A673 (cell line): ENCODE measurements around the gene PCDHA9. TPM values are rescaled to one million over a fixed set of nuclear protein-coding genes. Genes with fewer than 3 reads are reported as not detected.
"Not testable (repeated sequence)": the region's sequence is repeated elsewhere in the genome, so short reads cannot be mapped to it uniquely, and the experiment has no call there.

Experiments
- BruUV-seq: library from RNA; stranded (reverse); fragments of 400-500 nt; replicated peaks from 2 replicates; lab custom pipeline; 2021; lab: Mats Ljungman, UMichigan
- CTCF ChIA-PET: fragments of 300-600 bp; sonication (Branson Sonifier 250); formaldehyde crosslinking; loops from one replicate; lab custom pipeline; 2022; ENCODE audit warnings: antibody characterized with exemption; lab: Charles Lee
- POLR2A ChIA-PET: fragments of 300-600 bp; sonication (Branson Sonifier 250); formaldehyde crosslinking; loops from one replicate; lab custom pipeline; 2022; ENCODE audit warnings: antibody characterized with exemption; ENCODE audit not compliant: low non-redundant PET; lab: Charles Lee
- DNase-seq: peaks from one replicate; pipeline ENCODE4 v3.0.0-alpha.2; 2015; ENCODE audit warnings: low spot score
- H3K27ac ChIP-seq: fragments of 200-600 bp; sonication (generic); 2 replicates; pipeline ENCODE4 v1.5.1; 2016; ENCODE audit warnings: mixed run types, low read depth, mild to moderate bottlenecking, mixed read lengths, antibody characterized with exemption, low read length; ENCODE audit not compliant: poor library complexity, severe bottlenecking
- H3K27me3 ChIP-seq: fragments of 200-600 bp; sonication (generic); replicated peaks from 2 replicates; pipeline ENCODE4 v1.6.1; 2017; ENCODE audit warnings: mixed run types, low read depth, mild to moderate bottlenecking, mixed read lengths, antibody characterized with exemption, low read length; ENCODE audit not compliant: insufficient read depth, poor library complexity
- H3K36me3 ChIP-seq: fragments of 200-600 bp; sonication (generic); 2 replicates; pipeline ENCODE4 v1.6.1; 2016; ENCODE audit warnings: mixed run types, mild to moderate bottlenecking, mixed read lengths, antibody characterized with exemption, low read length; ENCODE audit not compliant: insufficient read depth, poor library complexity, severe bottlenecking
- H3K4me1 ChIP-seq: fragments of 200-600 bp; sonication (generic); 2 replicates; pipeline ENCODE4 v1.6.1; 2017; ENCODE audit warnings: mixed run types, mild to moderate bottlenecking, mixed read lengths, antibody characterized with exemption, low read length; ENCODE audit not compliant: insufficient read depth, poor library complexity, severe bottlenecking
- H3K4me3 ChIP-seq: fragments of 200-600 bp; sonication (generic); 2 replicates; pipeline ENCODE4 v1.5.1; 2016; ENCODE audit warnings: low read depth, mixed run types, mild to moderate bottlenecking, mixed read lengths, low read length; ENCODE audit not compliant: poor library complexity, severe bottlenecking
- H3K9me3 ChIP-seq: fragments of 200-600 bp; sonication (generic); 2 replicates; pipeline ENCODE4 v1.6.1; 2016; ENCODE audit warnings: mixed run types, low read depth, mild to moderate bottlenecking, mixed read lengths, antibody characterized with exemption, low read length; ENCODE audit not compliant: poor library complexity, severe bottlenecking
- CTCF ChIP-seq: fragments of 300-800, 200-600 bp; sonication (generic); conservative IDR thresholded peaks from 2 replicates; pipeline ENCODE4 v1.5.1; 2017; ENCODE audit warnings: low read depth, mild to moderate bottlenecking, antibody characterized with exemption, low read length, moderate library complexity, mixed read lengths
- EZH2 ChIP-seq: fragments of 200-600 bp; sonication (generic); IDR thresholded peaks from 2 replicates; pipeline ENCODE4 v1.6.1; 2017; ENCODE audit warnings: borderline replicate concordance, low read depth, mild to moderate bottlenecking, mixed read lengths, antibody characterized with exemption, low read length; ENCODE audit not compliant: poor library complexity, severe bottlenecking
- intact Hi-C: fragments of 100-400 bp; cut with micrococcal nuclease; formaldehyde crosslinking; loops from one replicate; pipeline ENCODE4 v1.10.0; 2022; ENCODE audit not compliant: unreplicated experiment
- total RNA-seq: library from RNA; stranded (reverse); gene quantifications from 2 replicates; pipeline ENCODE4 v1.2.3, GENCODE V29; 2021

Gene PCDHA9
- total RNA-seq, 1 experiment from 2014 or later = 0.37 TPM

GRCh38 chr5:140870221-140871201, 22.3 kb downstream of the PCDHA9 start:
- ChIA-PET CTCF (interaction anchor here (1.1 kb wide), 1 partner anchor 8 kb away, joined by 3 read pairs; no protein-coding TSS in a partner anchor), POLR2A (no interaction called here)
- no peaks in the 10 kb centered on the region for H3K27me3 ChIP-seq
- no peak for TF ChIP-seq CTCF
- no peak for TF ChIP-seq EZH2
- H3K27ac ChIP-seq = no peak overlapping the region
- H3K9me3 ChIP-seq = no peaks in the 10 kb centered on the region
- no peaks in the 10 kb centered on the region for H3K36me3 ChIP-seq
- no peak overlapping the region for H3K4me3 ChIP-seq
- no TSS peak for BruUV-seq
- intact Hi-C loops = no loop called here
- DNase-seq = no peak
- peaks cover 17% of the 10 kb centered on the region for H3K4me1 ChIP-seq

- DNase-seq = peak; percentile 81
- CTCF ChIA-PET = interaction anchor here (0.6 to 2.1 kb wide), 7 partner anchors 19 to 490 kb away, joined by 3 to 27 read pairs (median 4); partner anchors contain the start of genes PCDHA10, PCDHA5 and PCDHAC1
- POLR2A ChIA-PET = no interaction called here
- H3K4me3 ChIP-seq = peak within 1 kb of the TSS; percentile 56
- H3K4me1 ChIP-seq = peaks cover 17% of the 10 kb centered on the region
- intact Hi-C loops = loop anchor here (2.0 kb wide), 1 partner anchor 165 kb away; no protein-coding TSS in a partner anchor
- no peaks in the 10 kb centered on the region for H3K27me3 ChIP-seq
- H3K36me3 ChIP-seq = no peaks in the 10 kb centered on the region
- no peak for TF ChIP-seq EZH2
- peak; percentile 72 for TF ChIP-seq CTCF
- H3K27ac ChIP-seq = peak within 1 kb of the TSS; percentile 54
- H3K9me3 ChIP-seq = no peaks in the 10 kb centered on the region
- no TSS peak for BruUV-seq
Observed at GRCh38 chr5:140875085-140876065, 27.2 kb downstream of the PCDHA9 start, which contains the start of gene PCDHA12. Gene PCDHA12, plus strand, starts transcription at chr5:140875308. Its CDS starts 165 bp downstream, at chr5:140875473.

- H3K36me3 ChIP-seq, intact Hi-C loops, POLR2A ChIA-PET, H3K27me3 ChIP-seq, H3K4me3 ChIP-seq, H3K27ac ChIP-seq, DNase-seq, H3K9me3 ChIP-seq, BruUV-seq: not testable (repeated sequence)
- peaks cover 17% of the 10 kb centered on the region for H3K4me1 ChIP-seq
- CTCF ChIA-PET = interaction anchor here (1.4 kb wide), 1 partner anchor 50 kb away, joined by 7 read pairs; the partner anchor contains the start of gene PCDHAC1
Observed at GRCh38 chr5:140876541-140877261, 28.5 kb downstream of the PCDHA9 start.
